Measurements from ENCODE around the gene SIN3A.

DNA sequence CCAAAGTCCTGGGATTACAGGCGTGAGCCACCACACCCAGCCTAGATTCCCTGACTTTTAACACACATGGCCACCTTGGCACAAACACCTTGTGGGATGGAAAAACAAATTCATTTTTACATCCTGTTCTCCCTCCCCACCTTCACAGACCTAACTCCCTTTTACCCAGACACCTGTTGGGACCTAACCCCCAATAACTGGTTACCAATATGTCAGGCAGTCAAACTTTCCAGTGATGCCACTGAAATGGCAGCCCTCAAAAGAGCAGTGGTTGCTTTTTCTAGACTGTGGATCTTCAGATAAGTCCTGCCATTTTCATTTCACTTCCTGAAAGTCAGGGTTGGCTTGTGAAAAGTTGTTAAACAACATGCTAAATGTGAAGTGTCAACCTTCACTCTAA, 34.9 kb downstream of the SIN3A start:
- TF ChIP-seq, protein P1, sequence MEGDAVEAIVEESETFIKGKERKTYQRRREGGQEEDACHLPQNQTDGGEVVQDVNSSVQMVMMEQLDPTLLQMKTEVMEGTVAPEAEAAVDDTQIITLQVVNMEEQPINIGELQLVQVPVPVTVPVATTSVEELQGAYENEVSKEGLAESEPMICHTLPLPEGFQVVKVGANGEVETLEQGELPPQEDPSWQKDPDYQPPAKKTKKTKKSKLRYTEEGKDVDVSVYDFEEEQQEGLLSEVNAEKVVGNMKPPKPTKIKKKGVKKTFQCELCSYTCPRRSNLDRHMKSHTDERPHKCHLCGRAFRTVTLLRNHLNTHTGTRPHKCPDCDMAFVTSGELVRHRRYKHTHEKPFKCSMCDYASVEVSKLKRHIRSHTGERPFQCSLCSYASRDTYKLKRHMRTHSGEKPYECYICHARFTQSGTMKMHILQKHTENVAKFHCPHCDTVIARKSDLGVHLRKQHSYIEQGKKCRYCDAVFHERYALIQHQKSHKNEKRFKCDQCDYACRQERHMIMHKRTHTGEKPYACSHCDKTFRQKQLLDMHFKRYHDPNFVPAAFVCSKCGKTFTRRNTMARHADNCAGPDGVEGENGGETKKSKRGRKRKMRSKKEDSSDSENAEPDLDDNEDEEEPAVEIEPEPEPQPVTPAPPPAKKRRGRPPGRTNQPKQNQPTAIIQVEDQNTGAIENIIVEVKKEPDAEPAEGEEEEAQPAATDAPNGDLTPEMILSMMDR (IDR thresholded peaks at IDR 0.05), result no peak
- TF ChIP-seq POLR2AphosphoS5 (IDR thresholded peaks at IDR 0.05; ENCODE audit: low read depth, low read length) (no peak), SIN3A (IDR thresholded peaks at IDR 0.05; ENCODE audit: borderline replicate concordance, insufficient read depth, low read depth, low read length) (no peak)
- TF ChIP-seq, protein P2, sequence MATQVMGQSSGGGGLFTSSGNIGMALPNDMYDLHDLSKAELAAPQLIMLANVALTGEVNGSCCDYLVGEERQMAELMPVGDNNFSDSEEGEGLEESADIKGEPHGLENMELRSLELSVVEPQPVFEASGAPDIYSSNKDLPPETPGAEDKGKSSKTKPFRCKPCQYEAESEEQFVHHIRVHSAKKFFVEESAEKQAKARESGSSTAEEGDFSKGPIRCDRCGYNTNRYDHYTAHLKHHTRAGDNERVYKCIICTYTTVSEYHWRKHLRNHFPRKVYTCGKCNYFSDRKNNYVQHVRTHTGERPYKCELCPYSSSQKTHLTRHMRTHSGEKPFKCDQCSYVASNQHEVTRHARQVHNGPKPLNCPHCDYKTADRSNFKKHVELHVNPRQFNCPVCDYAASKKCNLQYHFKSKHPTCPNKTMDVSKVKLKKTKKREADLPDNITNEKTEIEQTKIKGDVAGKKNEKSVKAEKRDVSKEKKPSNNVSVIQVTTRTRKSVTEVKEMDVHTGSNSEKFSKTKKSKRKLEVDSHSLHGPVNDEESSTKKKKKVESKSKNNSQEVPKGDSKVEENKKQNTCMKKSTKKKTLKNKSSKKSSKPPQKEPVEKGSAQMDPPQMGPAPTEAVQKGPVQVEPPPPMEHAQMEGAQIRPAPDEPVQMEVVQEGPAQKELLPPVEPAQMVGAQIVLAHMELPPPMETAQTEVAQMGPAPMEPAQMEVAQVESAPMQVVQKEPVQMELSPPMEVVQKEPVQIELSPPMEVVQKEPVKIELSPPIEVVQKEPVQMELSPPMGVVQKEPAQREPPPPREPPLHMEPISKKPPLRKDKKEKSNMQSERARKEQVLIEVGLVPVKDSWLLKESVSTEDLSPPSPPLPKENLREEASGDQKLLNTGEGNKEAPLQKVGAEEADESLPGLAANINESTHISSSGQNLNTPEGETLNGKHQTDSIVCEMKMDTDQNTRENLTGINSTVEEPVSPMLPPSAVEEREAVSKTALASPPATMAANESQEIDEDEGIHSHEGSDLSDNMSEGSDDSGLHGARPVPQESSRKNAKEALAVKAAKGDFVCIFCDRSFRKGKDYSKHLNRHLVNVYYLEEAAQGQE (IDR thresholded peaks at IDR 0.05; ENCODE audit: insufficient read depth in 1 of 2, low read depth in 2 of 2, low read length in 1 of 2), result no peak

All from Panc1 (cell line).